ENCODE measurements around the gene C22orf23. TPM values are rescaled to one million over a fixed set of nuclear protein-coding genes. Genes with fewer than 3 reads are reported as not detected.

The C22orf23 gene
- total RNA-seq, 2 experiments from 2014 or later = not detected

DNA sequence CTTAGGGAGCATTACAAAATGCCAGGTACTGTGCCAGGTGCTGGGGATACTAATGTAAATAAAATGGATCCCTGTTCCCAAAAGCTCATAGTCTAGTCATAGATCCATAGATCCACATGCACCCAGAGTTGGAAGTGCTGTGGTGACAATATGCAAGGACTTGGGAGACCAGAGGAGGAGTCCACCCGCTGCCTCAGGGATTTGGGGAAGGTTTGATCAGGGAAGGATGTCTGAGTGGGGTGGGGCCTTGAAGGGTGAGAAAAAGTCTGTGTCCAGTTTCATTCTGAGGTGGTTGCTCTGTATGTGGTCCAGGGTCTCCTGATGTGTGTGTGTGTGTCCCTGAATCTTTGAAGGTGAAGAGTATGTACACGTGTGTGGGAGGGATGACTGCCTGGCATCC lies 21.8 kb upstream of the C22orf23 start:
- H3K36me3 Mint-ChIP-seq (ENCODE audit: low read depth) = no peaks in the 10 kb centered on the region
- ATAC-seq = no peak
- no peak overlapping the region for H3K4me3 Mint-ChIP-seq
- ChIA-PET POLR2A (no interaction called here), CTCF (no interaction called here)
- no peaks in the 10 kb centered on the region for H3K9me3 Mint-ChIP-seq
- H3K27me3 Mint-ChIP-seq = no peaks in the 10 kb centered on the region
- TF ChIP-seq, protein P1, sequence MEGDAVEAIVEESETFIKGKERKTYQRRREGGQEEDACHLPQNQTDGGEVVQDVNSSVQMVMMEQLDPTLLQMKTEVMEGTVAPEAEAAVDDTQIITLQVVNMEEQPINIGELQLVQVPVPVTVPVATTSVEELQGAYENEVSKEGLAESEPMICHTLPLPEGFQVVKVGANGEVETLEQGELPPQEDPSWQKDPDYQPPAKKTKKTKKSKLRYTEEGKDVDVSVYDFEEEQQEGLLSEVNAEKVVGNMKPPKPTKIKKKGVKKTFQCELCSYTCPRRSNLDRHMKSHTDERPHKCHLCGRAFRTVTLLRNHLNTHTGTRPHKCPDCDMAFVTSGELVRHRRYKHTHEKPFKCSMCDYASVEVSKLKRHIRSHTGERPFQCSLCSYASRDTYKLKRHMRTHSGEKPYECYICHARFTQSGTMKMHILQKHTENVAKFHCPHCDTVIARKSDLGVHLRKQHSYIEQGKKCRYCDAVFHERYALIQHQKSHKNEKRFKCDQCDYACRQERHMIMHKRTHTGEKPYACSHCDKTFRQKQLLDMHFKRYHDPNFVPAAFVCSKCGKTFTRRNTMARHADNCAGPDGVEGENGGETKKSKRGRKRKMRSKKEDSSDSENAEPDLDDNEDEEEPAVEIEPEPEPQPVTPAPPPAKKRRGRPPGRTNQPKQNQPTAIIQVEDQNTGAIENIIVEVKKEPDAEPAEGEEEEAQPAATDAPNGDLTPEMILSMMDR (IDR thresholded peaks at IDR 0.05) = no peak
- no peak for DNase-seq
- intact Hi-C loops (cut with micrococcal nuclease) = no loop called here
- H3K27ac Mint-ChIP-seq = no peak overlapping the region
- no peaks in the 10 kb centered on the region for H3K4me1 Mint-ChIP-seq (ENCODE audit: low read depth)

DNA sequence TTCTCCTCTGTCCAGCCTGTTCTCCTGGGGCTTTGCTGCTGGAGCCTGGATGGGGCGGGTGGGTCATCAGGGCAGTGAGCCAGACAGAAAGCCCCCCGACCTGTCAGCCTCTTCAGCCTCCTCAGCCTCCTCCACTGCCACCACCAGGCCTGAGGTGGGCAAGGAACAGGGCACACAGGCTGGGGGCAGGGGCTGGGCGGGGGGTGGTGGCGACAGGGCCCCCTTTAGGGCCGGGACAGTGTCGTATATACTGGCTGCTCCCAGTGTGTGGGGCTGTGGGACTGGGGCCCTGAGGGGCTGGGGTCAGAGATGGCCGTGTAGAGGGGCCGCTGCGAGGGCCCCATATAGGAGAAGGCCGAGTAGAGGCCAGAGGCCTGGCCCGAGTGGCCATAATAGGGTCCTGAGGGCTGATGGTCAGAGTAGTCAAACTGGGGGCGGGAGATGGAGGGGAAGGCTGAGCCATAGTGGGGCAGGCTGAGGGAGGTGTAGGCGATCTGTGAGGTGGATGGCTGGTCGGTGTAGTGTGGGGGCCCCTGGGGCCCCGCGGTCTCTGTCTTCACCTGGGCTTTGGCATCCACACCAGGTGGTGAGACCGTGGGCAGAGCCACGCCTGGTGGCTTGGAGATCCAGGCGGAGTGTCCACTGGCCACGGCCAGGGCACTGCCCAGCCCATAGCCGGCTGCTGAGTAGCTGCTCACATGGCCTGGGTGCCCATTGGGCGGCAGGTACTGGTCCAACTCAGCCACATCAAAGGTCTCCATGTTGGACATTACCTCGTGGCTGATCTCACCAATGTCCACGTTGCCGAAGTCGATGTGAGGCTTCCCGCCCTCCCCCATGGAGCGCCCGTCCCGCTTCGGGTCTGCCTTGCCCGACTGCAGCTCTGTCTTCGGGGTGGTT lies 20.1 kb upstream of the C22orf23 start:
- no peak for DNase-seq
- Mint-ChIP-seq H3K9me3 (no peaks in the 10 kb centered on the region), H3K4me3 (no peak overlapping the region), H3K27me3 (no peaks in the 10 kb centered on the region), H3K27ac (no peak overlapping the region), H3K4me1 (ENCODE audit: low read depth) (no peaks in the 10 kb centered on the region), H3K36me3 (ENCODE audit: low read depth) (peaks cover 5% of the 10 kb centered on the region)
- TF ChIP-seq, protein P1 (IDR thresholded peaks at IDR 0.05) = no peak
- POLR2A ChIA-PET = no interaction called here
- no peak for ATAC-seq
- intact Hi-C loops (cut with micrococcal nuclease) = no loop called here
- CTCF ChIA-PET = no interaction called here

DNA sequence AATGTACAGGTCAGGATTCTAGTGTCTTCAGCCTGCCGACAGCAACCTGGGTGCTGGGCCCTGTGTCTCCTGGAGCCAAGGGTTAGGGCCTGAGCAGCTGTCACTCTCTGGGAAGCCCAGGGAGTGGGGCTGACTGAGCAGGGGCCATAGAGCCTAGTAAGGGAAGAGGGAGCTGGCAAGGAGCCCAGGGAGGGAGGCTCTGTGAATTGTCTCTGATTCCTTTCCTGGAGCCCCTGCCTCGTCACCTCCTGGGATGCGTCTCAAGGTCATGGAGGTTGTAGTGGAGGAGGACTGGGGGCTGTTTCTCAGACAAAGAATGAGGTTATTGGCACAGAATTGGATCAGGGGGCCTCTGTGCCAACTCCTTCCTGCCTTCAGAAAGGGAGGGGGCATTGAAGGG lies 19.1 kb upstream of the C22orf23 start:
- Mint-ChIP-seq H3K4me1 (ENCODE audit: low read depth) (no peaks in the 10 kb centered on the region), H3K27me3 (no peaks in the 10 kb centered on the region)

DNA sequence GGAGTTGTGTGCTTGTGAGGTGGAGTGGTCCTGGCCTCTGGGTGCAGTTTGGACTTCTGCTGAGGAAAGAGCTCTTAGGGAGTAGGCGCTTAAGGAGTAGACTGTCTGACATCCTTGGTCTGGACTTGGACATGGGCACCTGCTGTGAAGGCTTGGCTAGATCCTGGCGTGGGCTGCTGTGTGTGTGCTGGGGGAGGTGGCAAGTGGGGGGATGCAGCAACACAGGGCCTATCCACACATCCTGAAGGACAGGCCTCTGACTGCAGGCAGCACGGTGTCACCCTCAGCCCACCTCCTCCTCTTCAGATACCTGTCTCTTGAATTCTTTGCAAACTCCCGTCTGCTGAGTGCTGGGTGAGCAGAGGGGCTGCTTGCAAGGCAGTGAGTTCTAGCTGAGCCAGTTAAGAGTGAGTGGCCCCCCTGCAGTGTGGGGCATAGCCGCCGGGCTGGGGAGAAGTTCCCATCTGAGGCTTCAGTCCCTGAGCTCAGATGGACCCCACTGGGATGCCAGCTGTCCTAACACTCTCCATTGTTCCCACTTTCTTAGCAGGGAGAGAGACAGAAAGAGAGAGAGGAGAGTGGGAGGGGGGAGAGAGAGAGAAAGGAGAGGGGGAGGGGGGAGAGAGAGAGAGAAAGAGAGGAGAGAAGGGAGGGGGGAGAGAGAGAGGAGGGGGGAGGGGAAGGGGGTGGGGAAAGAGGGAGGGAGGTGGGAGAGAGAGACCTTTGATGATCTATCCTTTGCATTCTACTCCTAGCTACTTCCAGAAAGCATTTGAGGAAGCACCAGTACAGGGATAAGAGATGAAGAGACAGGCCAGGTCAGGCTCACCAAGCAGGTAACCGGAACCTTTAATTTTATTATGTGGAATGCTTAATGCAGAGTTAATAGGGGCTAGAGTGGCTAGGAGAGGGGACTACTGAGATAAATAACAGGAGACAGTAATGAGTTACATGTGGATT lies 18.4 kb upstream of the C22orf23 start:
- TF ChIP-seq, protein P1 (IDR thresholded peaks at IDR 0.05) = no peak
- intact Hi-C loops (cut with micrococcal nuclease) = no loop called here
- Mint-ChIP-seq H3K4me3 (no peak overlapping the region), H3K27me3 (no peaks in the 10 kb centered on the region), H3K27ac (no peak overlapping the region), H3K9me3 (no peaks in the 10 kb centered on the region), H3K36me3 (ENCODE audit: low read depth) (peaks cover 16% of the 10 kb centered on the region), H3K4me1 (ENCODE audit: low read depth) (no peaks in the 10 kb centered on the region)
- ChIA-PET CTCF (no interaction called here), POLR2A (interaction anchor here (0.6 kb wide), 1 partner anchor 11 kb away, joined by 3 read pairs; no protein-coding TSS in a partner anchor)
- ATAC-seq = no peak
- no peak for DNase-seq

More for the DNA sequence above, 19.1 kb upstream of the C22orf23 start:
- intact Hi-C loops (cut with micrococcal nuclease) = no loop called here
- TF ChIP-seq, protein P1 (IDR thresholded peaks at IDR 0.05) = no peak
- no peak overlapping the region for H3K4me3 Mint-ChIP-seq
- H3K9me3 Mint-ChIP-seq = no peaks in the 10 kb centered on the region
- ChIA-PET CTCF (no interaction called here), POLR2A (no interaction called here)
- no peak overlapping the region for H3K27ac Mint-ChIP-seq
- DNase-seq (no peak), ATAC-seq (no peak)
- H3K36me3 Mint-ChIP-seq (ENCODE audit: low read depth) = peaks cover 14% of the 10 kb centered on the region

All from activated CD8-positive, alpha-beta T cell treated with anti-CD3 and anti-CD28 coated beads for 36 hours (primary cell).